Fibroblast of upper back skin (primary cell): ENCODE results near the gene MAG.
"Not testable (repeated sequence)": the region's sequence is repeated elsewhere in the genome, so short reads cannot be mapped to it uniquely, and the experiment has no call there.

ENCODE experiments used
- DNase-seq: peaks from one replicate; pipeline ENCODE4 v3.0.0-alpha.2; 2013

Gene MAG

GRCh38 chr19:35284153-35285094, 7.5 kb upstream of the MAG start:
- DNase-seq = no peak

GRCh38 chr19:35285095-35285449, 6.9 kb upstream of the MAG start:
- DNase-seq = no peak

- DNase-seq = not testable (repeated sequence)
These were observed 6.5 kb upstream of the MAG start for GRCh38 chr19:35285465-35285864.

GRCh38 chr19:35286101-35286500, 5.9 kb upstream of the MAG start:
- DNase-seq = not testable (repeated sequence)

- no peak for DNase-seq
These were observed 4.2 kb upstream of the MAG start for GRCh38 chr19:35287713-35288112.

GRCh38 chr19:35288331-35288730, 3.6 kb upstream of the MAG start:
- no peak for DNase-seq

GRCh38 chr19:35288906-35289305, 3.1 kb upstream of the MAG start:
- DNase-seq = no peak

GRCh38 chr19:35290381-35291127, 1.4 kb upstream of the MAG start:
- no peak for DNase-seq

GRCh38 chr19:35291259-35291658, 702 bp upstream of the MAG start:
- no peak for DNase-seq

- no peak for DNase-seq
These were observed 731 bp downstream of the MAG start for GRCh38 chr19:35292421-35293362.

- no peak for DNase-seq
These were observed 1.4 kb downstream of the MAG start for GRCh38 chr19:35293363-35293739.

- DNase-seq = no peak
These were observed 1.8 kb downstream of the MAG start for GRCh38 chr19:35293808-35294207.

- DNase-seq = no peak
These were observed 2.4 kb downstream of the MAG start for GRCh38 chr19:35294328-35294727.

GRCh38 chr19:35294859-35295791, 3.2 kb downstream of the MAG start:
- no peak for DNase-seq

- no peak for DNase-seq
These were observed 4.0 kb downstream of the MAG start for GRCh38 chr19:35295792-35296462.

- DNase-seq = no peak
These were observed 4.9 kb downstream of the MAG start for GRCh38 chr19:35296644-35297514.

GRCh38 chr19:35297515-35297848, 5.5 kb downstream of the MAG start:
- no peak for DNase-seq

GRCh38 chr19:35297922-35298321, 6.0 kb downstream of the MAG start:
- DNase-seq = no peak

- no peak for DNase-seq
These were observed 6.6 kb downstream of the MAG start for GRCh38 chr19:35298561-35298972.
